ENCODE results near the gene KICS2. TPM values are rescaled to one million over a fixed set of nuclear protein-coding genes. Genes with fewer than 3 reads are reported as not detected.

The KICS2 gene
- total RNA-seq, 1 donor from 2014 or later = 6.5 TPM

DNA sequence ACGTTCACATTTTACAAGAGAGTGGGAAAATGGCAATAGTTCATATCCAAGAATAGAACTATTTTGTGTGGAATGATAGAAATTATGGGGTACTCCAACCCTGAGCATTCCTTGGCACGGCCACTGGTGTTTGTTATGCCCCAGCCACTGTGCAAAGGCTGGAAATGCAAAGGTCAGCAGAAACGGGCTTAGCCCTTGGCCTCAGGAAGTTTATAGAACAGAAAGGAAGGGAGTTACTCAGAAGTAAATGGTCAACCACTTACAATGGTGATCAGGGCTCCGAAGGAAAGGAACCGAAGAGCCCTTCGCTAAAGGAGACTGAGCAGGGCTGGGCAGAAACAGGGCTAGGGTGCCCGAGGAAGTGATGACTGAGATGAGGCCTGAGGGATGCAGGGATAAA lies 45.1 kb downstream of the KICS2 start:
- FAIRE-seq (no peak), DNase-seq (ENCODE audit: low spot score in 2 of 2) (no peak)

DNA sequence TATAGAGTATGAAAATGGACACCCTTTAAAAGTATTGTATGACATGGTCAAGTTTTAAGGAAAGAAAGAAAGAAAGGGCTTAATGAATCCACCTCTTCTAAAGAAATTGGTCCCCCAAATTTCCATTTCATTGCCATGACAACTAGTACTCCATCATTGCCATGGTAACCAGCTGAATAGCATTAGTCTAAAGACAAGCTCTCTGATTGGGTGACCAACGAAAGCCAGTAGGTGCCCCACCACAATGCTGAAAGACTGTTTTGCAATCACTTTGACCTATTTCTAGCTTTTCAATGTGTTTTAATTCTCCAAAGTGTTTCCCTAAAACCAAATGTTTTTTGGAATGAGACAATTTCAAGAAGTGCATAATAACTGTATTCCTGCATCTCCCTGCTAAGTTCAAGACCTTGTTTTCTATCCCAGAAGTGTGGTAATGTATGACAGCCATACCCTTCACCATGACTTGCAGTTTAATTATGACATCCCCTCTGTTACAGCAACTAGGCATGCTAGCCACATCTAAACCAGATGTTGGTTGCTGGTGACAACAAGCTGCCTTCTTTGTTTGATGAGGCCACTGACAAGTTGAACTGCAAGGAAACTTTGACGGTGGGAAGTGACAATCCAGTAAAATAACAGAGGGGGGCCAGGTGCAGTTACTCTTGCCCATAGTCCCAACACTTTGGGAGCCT lies 46.7 kb downstream of the KICS2 start:
- FAIRE-seq = no peak
- no peak for DNase-seq (ENCODE audit: low spot score in 2 of 2)

DNA sequence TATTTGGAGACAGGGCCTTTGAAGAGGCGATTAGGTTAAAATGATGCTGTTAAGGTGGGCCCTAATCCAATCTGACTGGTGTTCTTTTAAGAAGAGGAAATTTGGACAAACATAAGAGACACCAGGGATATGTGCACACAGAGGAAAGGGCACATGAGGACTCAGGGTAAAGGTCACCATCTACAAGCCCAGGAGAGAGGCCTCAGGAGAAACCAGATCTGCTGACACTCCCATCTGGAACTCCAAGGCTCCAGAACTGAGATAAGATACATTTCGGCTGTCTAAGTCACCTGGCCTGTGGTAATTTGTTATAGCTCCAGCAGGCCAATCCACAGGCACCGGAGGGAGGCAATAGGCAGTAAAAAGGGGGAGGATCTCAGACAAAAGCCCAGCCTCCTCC lies 48.6 kb downstream of the KICS2 start:
- FAIRE-seq = no peak
- no peak for DNase-seq (ENCODE audit: low spot score in 2 of 2)

Small RNA genes within 50 kb of the gene (small RNA-seq; reads per million reads assigned to genes)
- not detected for gene RNU5A-7P
- not detected for gene RNU6-1009P

Other genes with a start within 250 kb of the KICS2 start
- gene C12orf56, start 168.5 kb upstream of the KICS2 start, total RNA-seq = 0.41 TPM
- gene XPOT, start 182.1 kb upstream of the KICS2 start, total RNA-seq = 53.8 TPM
- 38.7 TPM for gene TBK1, start 229.8 kb upstream of the KICS2 start, total RNA-seq